H1 (cell line): ENCODE results near the gene LIN28B. TPM values are rescaled to one million over a fixed set of nuclear protein-coding genes. Genes with fewer than 3 reads are reported as not detected.

Source experiments
- JUN ChIP-seq: IDR thresholded peaks from 2 replicates; pipeline ENCODE4 v1.6.1; 2011; ENCODE audit warnings: low read depth, mild to moderate bottlenecking, improper control_type of control experiment, low read length
- SAP30 ChIP-seq: fragments of 300-600 bp; sonication (generic); IDR thresholded peaks from 2 replicates; pipeline ENCODE4 v1.7.1; 2012; ENCODE audit warnings: low read length, moderate library complexity, mild to moderate bottlenecking, inconsistent platforms; ENCODE audit not compliant: insufficient read depth, insufficient replicate concordance
- SRF ChIP-seq: IDR thresholded peaks from 2 replicates; pipeline ENCODE4 v1.6.1; 2011; ENCODE audit warnings: mild to moderate bottlenecking, low read depth, low read length, moderate library complexity
- polyA plus RNA-seq, 7 experiments: library from polyadenylated mRNA; depleted of rRNA in 3 of 7; stranded (reverse) in 5 of 7; unstranded in 2 of 7; fragments of >200 nt in 5 of 7; fragments of 200-250 nt in 2 of 7; gene quantifications; 1 replicate in 5 of 7; 2 replicates in 1 of 7; 4 replicates in 1 of 7; pipeline versions ENCODE4 v1.2.1 to v1.2.3, GENCODE V29; 2011 to 2013; ENCODE audit warnings: missing spikeins in 2 of 7, mixed read lengths in 2 of 7
- total RNA-seq: library from RNA; stranded (reverse); fragmentation: NEBNext Ultra II Directional; extraction: Animal tissue kit (Norgen Biotek cat#: 25700); gene quantifications from 2 replicates; pipeline ENCODE4 v1.2.1, GENCODE V29; 2021

Gene LIN28B
- total and polyA plus RNA-seq, 2 of the 8 experiments (the other 6 are each of a cell fraction or from before 2014, with no cell fraction given), result 27.4 to 94.7 TPM

DNA sequence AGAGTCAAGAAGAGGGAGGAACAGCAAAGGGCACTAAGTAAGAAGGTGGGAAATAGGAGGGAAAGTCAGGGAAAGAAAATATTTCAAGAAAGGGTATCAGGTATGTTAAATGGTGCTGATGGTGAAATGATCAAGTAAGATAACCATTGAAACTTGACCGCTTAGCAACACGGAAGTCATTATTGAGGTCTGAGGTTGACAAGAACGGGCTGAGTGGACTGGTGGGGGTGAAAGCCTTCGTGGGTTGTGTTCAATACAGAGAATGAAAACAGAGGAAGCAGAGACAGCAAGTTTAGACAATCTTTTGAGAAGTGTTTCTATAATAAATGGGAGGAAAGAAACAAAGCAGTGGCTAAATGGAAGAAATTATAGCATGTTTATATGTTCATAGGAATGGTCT is 72.0 kb downstream of the LIN28B start (continued):
- TF ChIP-seq SAP30, result no peak
- TF ChIP-seq JUN, result no peak
- no peak for TF ChIP-seq SRF
